Type B pancreatic cell (in vitro differentiated cells): ENCODE results near the gene KLHL42. TPM values are rescaled to one million over a fixed set of nuclear protein-coding genes. Genes with fewer than 3 reads are reported as not detected.

Experiments used
- DNase-seq: peaks from one replicate; pipeline ENCODE4 v3.0.0; 2021; ENCODE audit warnings: mixed read lengths; ENCODE audit not compliant: unreplicated experiment; ENCODE audit errors: extremely low spot score
- H3K27ac Mint-ChIP-seq: 2 replicates; pipeline ENCODE4 v1.8.0; 2021; ENCODE audit warnings: mild to moderate bottlenecking, mixed read lengths
- H3K27me3 Mint-ChIP-seq: 2 replicates; pipeline ENCODE4 v1.8.0; 2021; ENCODE audit warnings: mixed read lengths
- H3K36me3 Mint-ChIP-seq: 2 replicates; pipeline ENCODE4 v1.8.0; 2021; ENCODE audit warnings: mixed read lengths
- H3K4me1 Mint-ChIP-seq: one replicate; pipeline ENCODE4 v1.8.0; 2021; ENCODE audit warnings: mixed read lengths; ENCODE audit not compliant: unreplicated experiment
- H3K4me3 Mint-ChIP-seq: 2 replicates; pipeline ENCODE4 v1.8.0; 2021; ENCODE audit warnings: mild to moderate bottlenecking, mixed read lengths
- H3K9me3 Mint-ChIP-seq: 2 replicates; pipeline ENCODE4 v1.8.0; 2021; ENCODE audit warnings: mixed read lengths
- CTCF ChIP-seq: fragments of 200-600 bp; sonication (generic); conservative IDR thresholded peaks from 2 replicates; pipeline ENCODE4 v1.5.0; 2021; ENCODE audit warnings: antibody characterized with exemption, mild to moderate bottlenecking
- total RNA-seq: library from RNA; stranded (reverse); gene quantifications from 2 replicates; pipeline ENCODE4 v1.2.1, GENCODE V29; 2021; ENCODE audit warnings: low replicate concordance

The KLHL42 gene
- total RNA-seq, 1 donor from 2014 or later: 30.6 TPM

- no peaks in the 10 kb centered on the region for H3K4me1 Mint-ChIP-seq
- DNase-seq: no peak
- TF ChIP-seq CTCF: no peak
- H3K9me3 Mint-ChIP-seq: no peaks in the 10 kb centered on the region
- peaks cover 29% of the 10 kb centered on the region for H3K27me3 Mint-ChIP-seq
- H3K27ac Mint-ChIP-seq: no peak overlapping the region
- H3K4me3 Mint-ChIP-seq: no peak overlapping the region
- H3K36me3 Mint-ChIP-seq: no peaks in the 10 kb centered on the region
These were observed 44.3 kb downstream of the KLHL42 start for GRCh38 chr12:27824126-27824842.

- no peak for TF ChIP-seq CTCF
- Mint-ChIP-seq H3K36me3 (no peaks in the 10 kb centered on the region), H3K4me3 (no peak overlapping the region), H3K27me3 (peaks cover 33% of the 10 kb centered on the region), H3K4me1 (no peaks in the 10 kb centered on the region), H3K9me3 (no peaks in the 10 kb centered on the region), H3K27ac (no peak overlapping the region)
- no peak for DNase-seq
These were observed 46.0 kb downstream of the KLHL42 start for GRCh38 chr12:27826076-27826475.

GRCh38 chr12:27828196-27828595, 48.2 kb downstream of the KLHL42 start:
- H3K36me3 Mint-ChIP-seq: no peaks in the 10 kb centered on the region
- no peak for TF ChIP-seq CTCF
- peaks cover 23% of the 10 kb centered on the region for H3K27me3 Mint-ChIP-seq
- no peak overlapping the region for H3K27ac Mint-ChIP-seq
- no peak for DNase-seq
- no peak overlapping the region for H3K4me3 Mint-ChIP-seq
- H3K9me3 Mint-ChIP-seq: no peaks in the 10 kb centered on the region
- H3K4me1 Mint-ChIP-seq: no peaks in the 10 kb centered on the region

- no peak overlapping the region for H3K27ac Mint-ChIP-seq
- H3K36me3 Mint-ChIP-seq: peaks cover 3% of the 10 kb centered on the region
- H3K9me3 Mint-ChIP-seq: no peaks in the 10 kb centered on the region
- TF ChIP-seq CTCF: no peak
- H3K4me3 Mint-ChIP-seq: no peak overlapping the region
- no peak for DNase-seq
- H3K4me1 Mint-ChIP-seq: peaks cover under 1% of the 10 kb centered on the region
- no peaks in the 10 kb centered on the region for H3K27me3 Mint-ChIP-seq
These were observed 58.6 kb downstream of the KLHL42 start for GRCh38 chr12:27838543-27839185.

GRCh38 chr12:27840229-27840999, 60.4 kb downstream of the KLHL42 start:
- TF ChIP-seq CTCF: no peak
- H3K4me1 Mint-ChIP-seq: peaks cover 7% of the 10 kb centered on the region
- no peak overlapping the region for H3K27ac Mint-ChIP-seq
- H3K27me3 Mint-ChIP-seq: no peaks in the 10 kb centered on the region
- peaks cover 3% of the 10 kb centered on the region for H3K36me3 Mint-ChIP-seq
- no peak for DNase-seq
- H3K4me3 Mint-ChIP-seq: no peak overlapping the region
- peaks cover 4% of the 10 kb centered on the region for H3K9me3 Mint-ChIP-seq
